ENCODE measurements around the gene CUL3. TPM values are rescaled to one million over a fixed set of nuclear protein-coding genes. Genes with fewer than 3 reads are reported as not detected.
"Not testable (repeated sequence)": the region's sequence is repeated elsewhere in the genome, so short reads cannot be mapped to it uniquely, and the experiment has no call there.

CUL3 gene
- total and polyA plus RNA-seq, 4 donors = 33.6 to 72.4 (median 59.2) TPM

- intact Hi-C loops (cut with DNase I) = no loop called here
- no peak overlapping the region for H3K4me3 ChIP-seq (ENCODE audit: low read length in 2 of 2)
- H3K4me1 ChIP-seq (ENCODE audit: control insufficient read depth in 1 of 2, insufficient read depth in 2 of 2, low read length in 2 of 2) = peaks cover 3 to 7% of the 10 kb centered on the region in 2 donors
- ATAC-seq (ENCODE audit: low FRiP score) = no peak
- H3K27me3 ChIP-seq (ENCODE audit: control insufficient read depth in 1 of 2, insufficient read depth in 2 of 2, low read length in 1 of 2) = no peaks in the 10 kb centered on the region
- no peak for DNase-seq
- 94 to 97% methylated on average over 3 of the region's 3 CpGs for WGBS, 2 donors
- H3K36me3 ChIP-seq (ENCODE audit: control insufficient read depth in 1 of 2, insufficient read depth in 2 of 2, low read length in 1 of 2) = peaks cover 0 to 2% of the 10 kb centered on the region in 2 donors
- H3K27ac ChIP-seq (ENCODE audit: low read depth in 1 of 2, low read length in 2 of 2) = no peak overlapping the region
- no peaks in the 10 kb centered on the region for H3K9me3 ChIP-seq (ENCODE audit: control insufficient read depth, low read length)
These were observed 52.2 kb downstream of the CUL3 start for GRCh38 chr2:224532931-224533330.

- H3K4me1 ChIP-seq (ENCODE audit: control insufficient read depth in 1 of 2, insufficient read depth in 2 of 2, low read length in 2 of 2) = peaks cover 3 to 12% of the 10 kb centered on the region in 2 donors
- ATAC-seq (ENCODE audit: low FRiP score) = no peak
- intact Hi-C loops (cut with DNase I) = no loop called here
- no peaks in the 10 kb centered on the region for H3K27me3 ChIP-seq (ENCODE audit: control insufficient read depth in 1 of 2, insufficient read depth in 2 of 2, low read length in 1 of 2)
- H3K36me3 ChIP-seq (ENCODE audit: control insufficient read depth in 1 of 2, insufficient read depth in 2 of 2, low read length in 1 of 2) = peaks cover 0 to 2% of the 10 kb centered on the region in 2 donors
- DNase-seq = no peak
- H3K27ac ChIP-seq (ENCODE audit: low read depth in 1 of 2, low read length in 2 of 2) = no peak overlapping the region
- 97 to 98% methylated on average over 1 of the region's 1 CpG for WGBS, 2 donors
- no peaks in the 10 kb centered on the region for H3K9me3 ChIP-seq (ENCODE audit: control insufficient read depth, low read length)
- H3K4me3 ChIP-seq (ENCODE audit: low read length in 2 of 2) = no peak overlapping the region
These were observed 52.7 kb downstream of the CUL3 start for GRCh38 chr2:224532441-224532840.

- intact Hi-C loops (cut with DNase I) = loop anchor here in 1 of 2 donors (10.0 kb wide), 1 partner anchor 57 kb away; the partner anchor contains the start of gene CUL3
- H3K27ac ChIP-seq (ENCODE audit: low read depth in 1 of 2, low read length in 2 of 2) = no peak overlapping the region
- 64 to 91% methylated on average over 3 of the region's 3 CpGs for WGBS, 2 donors
- DNase-seq (no peak), ATAC-seq (ENCODE audit: low FRiP score) (no peak)
- H3K9me3 ChIP-seq (ENCODE audit: control insufficient read depth, low read length) = no peaks in the 10 kb centered on the region
- H3K4me1 ChIP-seq (ENCODE audit: control insufficient read depth in 1 of 2, insufficient read depth in 2 of 2, low read length in 2 of 2) = peaks cover 2 to 15% of the 10 kb centered on the region in 2 donors
- peaks cover 0 to 2% of the 10 kb centered on the region in 2 donors for H3K36me3 ChIP-seq (ENCODE audit: control insufficient read depth in 1 of 2, insufficient read depth in 2 of 2, low read length in 1 of 2)
- H3K27me3 ChIP-seq (ENCODE audit: control insufficient read depth in 1 of 2, insufficient read depth in 2 of 2, low read length in 1 of 2) = no peaks in the 10 kb centered on the region
- H3K4me3 ChIP-seq (ENCODE audit: low read length in 2 of 2) = no peak overlapping the region
These were observed 57.0 kb downstream of the CUL3 start for GRCh38 chr2:224528171-224528570.

- Histone ChIP-seq H3K4me3 (ENCODE audit: low read length in 2 of 2) (no peak overlapping the region), H3K4me1 (ENCODE audit: control insufficient read depth in 1 of 2, insufficient read depth in 2 of 2, low read length in 2 of 2) (peaks cover 2 to 15% of the 10 kb centered on the region in 2 donors), H3K36me3 (ENCODE audit: control insufficient read depth in 1 of 2, insufficient read depth in 2 of 2, low read length in 1 of 2) (peaks cover 0 to 2% of the 10 kb centered on the region in 2 donors), H3K27me3 (ENCODE audit: control insufficient read depth in 1 of 2, insufficient read depth in 2 of 2, low read length in 1 of 2) (no peaks in the 10 kb centered on the region), H3K27ac (ENCODE audit: low read depth in 1 of 2, low read length in 2 of 2) (no peak overlapping the region), H3K9me3 (ENCODE audit: control insufficient read depth, low read length) (no peaks in the 10 kb centered on the region)
- DNase-seq = no peak
- WGBS, 2 donors = 29 to 42% methylated on average over 1 of the region's 1 CpG
- ATAC-seq (ENCODE audit: low FRiP score) = no peak
- intact Hi-C loops (cut with DNase I) = loop anchor here in 1 of 2 donors (10.0 kb wide), 1 partner anchor 59 kb away; the partner anchor contains the start of gene CUL3
These were observed 59.4 kb downstream of the CUL3 start for GRCh38 chr2:224525774-224526173.

- Histone ChIP-seq H3K4me3 (ENCODE audit: low read length in 2 of 2) (no peak overlapping the region), H3K4me1 (ENCODE audit: control insufficient read depth in 1 of 2, insufficient read depth in 2 of 2, low read length in 2 of 2) (peaks cover 6 to 18% of the 10 kb centered on the region in 2 donors), H3K27ac (ENCODE audit: low read depth in 1 of 2, low read length in 2 of 2) (no peak overlapping the region), H3K9me3 (ENCODE audit: control insufficient read depth, low read length) (no peaks in the 10 kb centered on the region), H3K36me3 (ENCODE audit: control insufficient read depth in 1 of 2, insufficient read depth in 2 of 2, low read length in 1 of 2) (peaks cover 0 to 2% of the 10 kb centered on the region in 2 donors), H3K27me3 (ENCODE audit: control insufficient read depth in 1 of 2, insufficient read depth in 2 of 2, low read length in 1 of 2) (no peaks in the 10 kb centered on the region)
- DNase-seq (no peak), ATAC-seq (ENCODE audit: low FRiP score) (no peak)
- WGBS, 2 donors = 88 to 92% methylated on average over 2 of the region's 2 CpGs
- intact Hi-C loops (cut with DNase I) = loop anchor here in 1 of 2 donors (10.0 kb wide), 1 partner anchor 60 kb away; the partner anchor contains the start of gene CUL3
These were observed 60.5 kb downstream of the CUL3 start for GRCh38 chr2:224524657-224525056.

GRCh38 chr2:224523626-224524577, 61.3 kb downstream of the CUL3 start:
- Histone ChIP-seq H3K27ac (ENCODE audit: low read depth in 1 of 2, low read length in 2 of 2) (no peak overlapping the region), H3K4me3 (ENCODE audit: low read length in 2 of 2) (no peak overlapping the region), H3K4me1 (ENCODE audit: control insufficient read depth in 1 of 2, insufficient read depth in 2 of 2, low read length in 2 of 2) (peaks cover 6 to 18% of the 10 kb centered on the region in 2 donors), H3K27me3 (ENCODE audit: control insufficient read depth in 1 of 2, insufficient read depth in 2 of 2, low read length in 1 of 2) (no peaks in the 10 kb centered on the region), H3K9me3 (ENCODE audit: control insufficient read depth, low read length) (no peaks in the 10 kb centered on the region), H3K36me3 (ENCODE audit: control insufficient read depth in 1 of 2, insufficient read depth in 2 of 2, low read length in 1 of 2) (no peaks in the 10 kb centered on the region)
- ATAC-seq (ENCODE audit: low FRiP score) (no peak), DNase-seq (no peak)
- WGBS, 2 donors = 85 to 87% methylated on average over 6 of the region's 6 CpGs
- intact Hi-C loops (cut with DNase I) = loop anchor here in 1 of 2 donors (10.0 kb wide), 1 partner anchor 61 kb away; the partner anchor contains the start of gene CUL3

GRCh38 chr2:224522483-224522882, 62.7 kb downstream of the CUL3 start:
- DNase-seq; ATAC-seq (ENCODE audit: low FRiP score); H3K9me3 ChIP-seq (ENCODE audit: control insufficient read depth, low read length); H3K36me3 ChIP-seq (ENCODE audit: control insufficient read depth in 1 of 2, insufficient read depth in 2 of 2, low read length in 1 of 2); H3K27me3 ChIP-seq (ENCODE audit: control insufficient read depth in 1 of 2, insufficient read depth in 2 of 2, low read length in 1 of 2); H3K4me3 ChIP-seq (ENCODE audit: low read length in 2 of 2); H3K27ac ChIP-seq (ENCODE audit: low read depth in 1 of 2, low read length in 2 of 2); H3K4me1 ChIP-seq (ENCODE audit: control insufficient read depth in 1 of 2, insufficient read depth in 2 of 2, low read length in 2 of 2): not testable (repeated sequence)
- WGBS, 2 donors = 93 to 95% methylated on average over 10 of the region's 10 CpGs
- intact Hi-C loops (cut with DNase I) = loop anchor here in 1 of 2 donors (10.0 kb wide), 1 partner anchor 62 kb away; the partner anchor contains the start of gene CUL3

GRCh38 chr2:224520064-224520463, 65.1 kb downstream of the CUL3 start:
- no peak for ATAC-seq (ENCODE audit: low FRiP score)
- Histone ChIP-seq H3K27ac (ENCODE audit: low read depth in 1 of 2, low read length in 2 of 2) (peak overlapping the region in 1 of 2 donors; percentile 57), H3K9me3 (ENCODE audit: control insufficient read depth, low read length) (no peaks in the 10 kb centered on the region), H3K4me3 (ENCODE audit: low read length in 2 of 2) (no peak overlapping the region), H3K27me3 (ENCODE audit: control insufficient read depth in 1 of 2, insufficient read depth in 2 of 2, low read length in 1 of 2) (no peaks in the 10 kb centered on the region), H3K36me3 (ENCODE audit: control insufficient read depth in 1 of 2, insufficient read depth in 2 of 2, low read length in 1 of 2) (no peaks in the 10 kb centered on the region), H3K4me1 (ENCODE audit: control insufficient read depth in 1 of 2, insufficient read depth in 2 of 2, low read length in 2 of 2) (peaks cover 6 to 8% of the 10 kb centered on the region in 2 donors)
- DNase-seq = no peak
- intact Hi-C loops (cut with DNase I) = loop anchor here in 1 of 2 donors (10.0 kb wide), 1 partner anchor 65 kb away; the partner anchor contains the start of gene CUL3
- 18 to 20% methylated on average over 1 of the region's 1 CpG for WGBS, 2 donors
